Activated T-helper 2 cell treated with anti-CD3 and anti-CD28 coated beads, Interferon-gamma antibody, Interleukin-2, Interleukin-4, amounts not matched to agents 10 μg/mL and 5 μg/mL and 100 μg/mL, durations not matched to agents 14 hours and 24 hours and 36 hours (primary cell): ENCODE measurements around the gene PCBP3. TPM values are rescaled to one million over a fixed set of nuclear protein-coding genes. Genes with fewer than 3 reads are reported as not detected.

Source experiments
- DNase-seq: peaks from one replicate; pipeline ENCODE4 v3.0.0; 2021; ENCODE audit warnings: low spot score
- H3K27ac Mint-ChIP-seq: one replicate; pipeline ENCODE4 v1.8.0; 2021; ENCODE audit warnings: mixed read lengths
- H3K27me3 Mint-ChIP-seq: one replicate; pipeline ENCODE4 v1.8.0; 2021; ENCODE audit warnings: low read depth, mixed read lengths
- H3K36me3 Mint-ChIP-seq: one replicate; pipeline ENCODE4 v1.8.0; 2021; ENCODE audit warnings: low read depth, mixed read lengths
- H3K4me1 Mint-ChIP-seq: one replicate; pipeline ENCODE4 v1.8.0; 2021; ENCODE audit warnings: low read depth, mixed read lengths
- H3K4me3 Mint-ChIP-seq: one replicate; pipeline ENCODE4 v1.8.0; 2021; ENCODE audit warnings: low read depth, mild to moderate bottlenecking, moderate library complexity, mixed read lengths
- H3K9me3 Mint-ChIP-seq: one replicate; pipeline ENCODE4 v1.8.0; 2021; ENCODE audit warnings: mixed read lengths
- intact Hi-C: fragments of 100-400 bp; cut with micrococcal nuclease; formaldehyde crosslinking; loops from one replicate; pipeline ENCODE4 v1.15.1; 2023
- total RNA-seq: library from RNA; stranded (reverse); gene quantifications from 2 replicates; pipeline ENCODE4 v1.2.3, GENCODE V29; 2022

The PCBP3 gene
- total RNA-seq, 1 donor from 2014 or later: 6.9 TPM

DNA sequence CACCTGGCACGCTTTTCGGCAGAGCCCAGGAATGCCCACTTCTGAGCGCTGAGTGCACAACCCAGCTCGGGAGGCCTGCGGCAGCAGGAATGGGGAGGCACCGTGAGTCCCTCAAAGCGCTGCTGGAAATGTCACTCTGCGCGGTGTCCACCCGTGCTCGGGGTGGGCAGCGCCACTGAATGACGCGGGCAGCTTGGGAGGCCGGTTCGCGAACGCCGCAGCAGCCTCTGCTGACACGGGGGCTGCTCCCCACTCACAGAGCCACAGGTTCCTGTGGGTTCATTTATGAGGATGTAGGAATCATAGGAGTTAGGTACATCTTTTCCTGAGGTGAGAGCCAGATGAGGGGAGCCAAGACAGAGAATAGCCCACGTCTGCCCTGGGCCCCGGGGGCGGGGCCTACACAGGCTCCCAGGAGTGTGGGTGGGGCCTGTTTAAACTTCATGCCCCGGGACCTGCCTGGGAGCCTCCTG, 191.3 kb downstream of the PCBP3 start:
- Mint-ChIP-seq H3K4me3 (no peak overlapping the region), H3K4me1 (no peaks in the 10 kb centered on the region), H3K36me3 (no peaks in the 10 kb centered on the region), H3K9me3 (peaks cover 9% of the 10 kb centered on the region), H3K27ac (no peak overlapping the region), H3K27me3 (no peaks in the 10 kb centered on the region)
- intact Hi-C loops: no loop called here
- no peak for DNase-seq

DNA sequence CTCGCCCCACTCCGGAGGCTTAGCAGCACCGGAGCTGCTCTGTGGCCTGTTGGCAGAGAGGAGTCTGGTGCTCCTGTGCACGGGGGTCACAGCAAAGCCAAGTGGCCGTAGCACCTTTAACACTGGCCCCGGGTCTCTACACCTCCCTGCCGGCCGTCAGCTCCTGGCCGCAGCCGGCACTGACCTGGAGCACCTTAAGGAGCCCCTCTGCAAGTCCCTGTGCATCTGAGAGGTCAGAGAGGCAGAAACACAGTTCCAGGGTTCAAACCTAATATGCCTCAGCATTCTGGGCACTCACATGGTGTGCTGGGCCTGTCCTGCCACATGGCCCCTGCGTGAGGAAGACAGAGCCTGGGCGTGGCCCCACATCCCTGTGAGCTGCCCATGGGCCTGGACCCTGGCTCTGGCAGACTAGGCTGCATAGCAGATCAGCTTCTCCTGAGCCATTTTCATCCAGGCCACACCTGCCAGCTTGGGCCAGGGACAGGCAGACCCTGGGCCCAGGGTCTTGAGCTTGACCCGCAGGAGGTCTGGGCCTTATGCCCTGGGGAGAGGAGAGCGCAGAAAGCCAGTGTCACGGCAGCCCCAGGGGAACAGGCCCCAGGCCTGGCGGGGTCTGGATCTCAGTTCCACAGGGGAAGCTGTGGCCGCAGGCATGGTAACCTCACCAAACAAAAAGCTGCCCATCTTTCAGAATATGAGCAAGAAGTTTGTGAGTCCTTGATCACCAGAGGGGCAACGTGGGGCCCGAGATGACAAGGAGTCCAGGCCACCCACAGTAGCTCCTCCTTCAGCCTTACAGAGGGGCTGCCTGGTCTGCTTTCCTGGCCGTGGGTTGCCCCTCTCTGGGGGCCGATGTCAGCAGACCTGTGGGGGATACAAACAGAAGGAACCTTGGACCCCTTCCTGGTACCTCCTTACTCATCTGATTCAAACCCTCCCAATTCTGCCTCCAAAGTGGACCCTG, 192.1 kb downstream of the PCBP3 start:
- Mint-ChIP-seq H3K27me3 (no peaks in the 10 kb centered on the region), H3K4me3 (no peak overlapping the region), H3K27ac (no peak overlapping the region), H3K9me3 (peaks cover 9% of the 10 kb centered on the region), H3K4me1 (no peaks in the 10 kb centered on the region), H3K36me3 (no peaks in the 10 kb centered on the region)
- intact Hi-C loops: no loop called here
- DNase-seq: no peak

- H3K27ac Mint-ChIP-seq: no peak overlapping the region
- peaks cover 12% of the 10 kb centered on the region for H3K9me3 Mint-ChIP-seq
- no peaks in the 10 kb centered on the region for H3K27me3 Mint-ChIP-seq
- no peaks in the 10 kb centered on the region for H3K36me3 Mint-ChIP-seq
- H3K4me1 Mint-ChIP-seq: no peaks in the 10 kb centered on the region
- DNase-seq: no peak
- no peak overlapping the region for H3K4me3 Mint-ChIP-seq
- intact Hi-C loops: no loop called here
Measured at GRCh38 chr21:45836268-45836655, 192.7 kb downstream of the PCBP3 start.

DNA sequence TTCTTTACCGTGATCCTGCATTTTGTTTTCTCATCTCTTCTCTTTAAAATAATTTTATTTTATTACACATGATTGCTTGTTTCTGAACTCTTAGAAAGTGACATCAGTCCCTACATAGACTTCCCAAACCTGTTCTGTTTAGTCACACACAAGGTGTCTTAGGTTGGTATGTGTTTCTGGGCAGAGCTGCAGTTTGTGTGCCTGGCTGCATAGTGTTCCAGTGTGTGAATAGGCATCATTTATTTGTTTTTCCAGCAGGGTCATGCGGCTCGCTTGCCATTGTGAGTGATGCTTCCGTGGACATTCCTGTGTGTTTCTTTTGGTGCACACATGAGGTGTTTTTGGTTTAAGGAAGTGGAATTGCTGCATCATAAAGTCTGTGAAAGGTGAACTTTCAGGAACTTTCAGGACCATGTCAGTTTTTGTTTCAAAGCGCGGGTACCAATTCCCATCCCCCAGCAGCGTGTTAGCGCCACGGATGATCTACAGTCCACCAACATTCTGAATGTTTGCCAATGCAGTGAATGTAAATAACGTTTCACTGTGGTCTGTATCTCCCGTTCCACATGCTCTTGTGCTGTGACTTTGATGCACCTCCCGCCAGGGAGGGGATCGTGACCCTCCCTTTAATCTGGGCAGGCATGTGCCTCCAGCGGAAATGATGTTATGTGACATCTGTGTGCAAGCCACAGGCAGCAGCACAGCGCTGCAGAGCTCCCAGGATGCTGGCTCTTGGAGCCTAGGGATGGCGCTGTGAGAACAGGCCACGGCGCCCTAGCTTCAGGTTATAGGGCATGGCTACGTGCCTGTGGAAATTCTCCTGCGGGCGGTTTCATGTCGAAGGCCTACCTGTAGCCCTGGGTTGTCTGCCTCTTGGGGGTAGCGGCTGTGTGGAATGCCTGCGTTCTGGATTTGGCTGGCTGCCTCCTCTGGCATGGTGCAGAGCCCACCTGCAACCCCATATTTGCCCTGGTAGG, 193.5 kb downstream of the PCBP3 start:
- intact Hi-C loops: no loop called here
- Mint-ChIP-seq H3K4me3 (no peak overlapping the region), H3K9me3 (peaks cover 20% of the 10 kb centered on the region), H3K27ac (no peak overlapping the region), H3K36me3 (no peaks in the 10 kb centered on the region), H3K4me1 (no peaks in the 10 kb centered on the region), H3K27me3 (no peaks in the 10 kb centered on the region)
- no peak for DNase-seq

- Mint-ChIP-seq H3K36me3 (no peaks in the 10 kb centered on the region), H3K27me3 (no peaks in the 10 kb centered on the region), H3K4me3 (no peak overlapping the region), H3K27ac (no peak overlapping the region), H3K9me3 (peaks cover 16% of the 10 kb centered on the region), H3K4me1 (no peaks in the 10 kb centered on the region)
- intact Hi-C loops: no loop called here
- no peak for DNase-seq
Measured at GRCh38 chr21:45837936-45838335, 194.4 kb downstream of the PCBP3 start.

GRCh38 chr21:45838634-45839033, 195.1 kb downstream of the PCBP3 start:
- intact Hi-C loops: no loop called here

DNA sequence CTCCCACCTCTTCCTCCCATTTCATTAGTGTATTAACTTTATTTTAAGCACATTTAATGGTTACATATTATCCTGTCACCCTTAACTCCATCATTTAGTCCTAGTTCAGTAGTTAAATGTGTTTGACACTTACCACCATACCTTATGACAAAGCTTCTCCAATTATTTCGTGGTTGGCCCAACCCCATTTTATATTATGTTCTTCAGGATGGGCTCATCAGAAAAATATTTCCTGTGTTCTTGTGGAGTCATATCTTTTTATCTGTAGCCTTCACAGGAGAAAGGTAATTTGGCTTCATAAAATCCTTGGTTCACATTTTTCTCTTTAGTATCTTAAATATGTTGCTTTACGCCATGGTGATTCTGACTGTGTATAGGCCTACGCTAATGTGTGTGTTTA, 195.7 kb downstream of the PCBP3 start:
- Mint-ChIP-seq H3K27ac (no peak overlapping the region), H3K36me3 (no peaks in the 10 kb centered on the region), H3K4me3 (no peak overlapping the region), H3K27me3 (no peaks in the 10 kb centered on the region), H3K9me3 (peaks cover 16% of the 10 kb centered on the region), H3K4me1 (no peaks in the 10 kb centered on the region)
- DNase-seq: no peak
- intact Hi-C loops: no loop called here

More at GRCh38 chr21:45838634-45839033, 195.1 kb downstream of the PCBP3 start:
- no peaks in the 10 kb centered on the region for H3K27me3 Mint-ChIP-seq
- peaks cover 16% of the 10 kb centered on the region for H3K9me3 Mint-ChIP-seq
- no peak for DNase-seq
- H3K4me3 Mint-ChIP-seq: no peak overlapping the region
- no peak overlapping the region for H3K27ac Mint-ChIP-seq
- no peaks in the 10 kb centered on the region for H3K4me1 Mint-ChIP-seq
- H3K36me3 Mint-ChIP-seq: no peaks in the 10 kb centered on the region

DNA sequence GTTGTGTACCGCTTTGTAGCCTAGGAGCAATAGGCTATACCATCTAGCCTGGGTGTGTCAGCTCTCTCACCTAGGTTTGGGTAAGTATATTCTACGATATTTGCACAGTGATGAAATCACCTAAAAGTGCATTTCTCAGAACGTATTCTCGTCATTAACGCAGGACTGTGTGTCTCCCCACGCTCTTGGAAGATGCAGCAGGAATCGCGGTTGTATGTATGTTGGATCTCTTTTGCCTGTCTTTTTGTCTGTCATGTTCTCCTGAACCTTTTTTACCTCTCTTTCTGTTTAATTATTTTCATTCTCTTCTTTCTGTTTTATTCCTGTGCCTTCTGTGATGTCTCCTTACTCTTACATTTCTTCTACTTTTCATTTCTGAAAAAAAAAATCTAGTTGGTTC, 197.5 kb downstream of the PCBP3 start:
- H3K4me1 Mint-ChIP-seq: no peaks in the 10 kb centered on the region
- H3K27me3 Mint-ChIP-seq: no peaks in the 10 kb centered on the region
- H3K36me3 Mint-ChIP-seq: no peaks in the 10 kb centered on the region
- H3K27ac Mint-ChIP-seq: no peak overlapping the region
- intact Hi-C loops: no loop called here
- peaks cover 16% of the 10 kb centered on the region for H3K9me3 Mint-ChIP-seq
- no peak overlapping the region for H3K4me3 Mint-ChIP-seq
- no peak for DNase-seq

GRCh38 chr21:45843426-45843825, 199.9 kb downstream of the PCBP3 start:
- no peak for DNase-seq
- H3K27ac Mint-ChIP-seq: no peak overlapping the region
- no peaks in the 10 kb centered on the region for H3K36me3 Mint-ChIP-seq
- H3K27me3 Mint-ChIP-seq: peaks cover 2% of the 10 kb centered on the region
- H3K4me3 Mint-ChIP-seq: no peak overlapping the region
- H3K9me3 Mint-ChIP-seq: peaks cover 16% of the 10 kb centered on the region
- no peaks in the 10 kb centered on the region for H3K4me1 Mint-ChIP-seq
- intact Hi-C loops: no loop called here

GRCh38 chr21:45844181-45844580, 200.7 kb downstream of the PCBP3 start:
- H3K36me3 Mint-ChIP-seq: no peaks in the 10 kb centered on the region
- H3K9me3 Mint-ChIP-seq: peaks cover 16% of the 10 kb centered on the region
- DNase-seq: no peak
- no peaks in the 10 kb centered on the region for H3K4me1 Mint-ChIP-seq
- intact Hi-C loops: no loop called here
- peaks cover 2% of the 10 kb centered on the region for H3K27me3 Mint-ChIP-seq
- no peak overlapping the region for H3K27ac Mint-ChIP-seq
- no peak overlapping the region for H3K4me3 Mint-ChIP-seq

DNA sequence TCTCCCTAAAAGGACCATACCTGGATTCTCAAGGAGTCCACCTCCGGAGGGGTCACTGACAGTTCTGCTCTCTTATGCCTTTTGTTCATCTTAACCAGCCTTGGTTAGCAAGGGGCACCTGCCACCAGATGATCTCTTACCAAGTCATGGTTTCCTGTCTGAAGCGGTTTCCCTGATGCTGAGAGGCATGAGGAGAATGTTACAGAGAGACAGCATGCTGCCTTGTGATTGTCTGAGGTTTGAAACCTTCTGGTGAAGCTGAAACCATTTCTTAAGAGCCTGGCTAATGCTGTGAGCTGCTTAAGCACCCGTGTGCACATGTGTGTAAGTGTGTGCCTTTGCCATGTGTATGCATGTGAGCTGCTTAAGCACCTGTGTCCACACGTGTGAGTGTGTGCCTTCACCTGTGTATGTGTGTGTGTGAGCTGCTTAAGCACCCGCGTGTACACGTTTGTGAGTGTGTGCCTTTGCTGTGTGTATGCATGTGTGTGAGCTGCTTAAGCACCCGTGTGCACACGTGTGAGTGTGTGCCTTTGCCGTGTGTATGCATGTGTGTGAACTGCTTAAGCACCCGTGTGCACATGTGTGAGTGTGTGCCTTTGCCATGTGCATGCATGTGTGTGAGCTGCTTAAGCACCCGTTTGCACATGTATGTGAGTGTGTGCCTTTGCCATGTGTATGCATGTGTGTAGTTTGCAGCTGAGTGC, 201.7 kb downstream of the PCBP3 start:
- intact Hi-C loops: no loop called here
- peaks cover 16% of the 10 kb centered on the region for H3K9me3 Mint-ChIP-seq
- H3K4me3 Mint-ChIP-seq: no peak overlapping the region
- no peak overlapping the region for H3K27ac Mint-ChIP-seq
- no peak for DNase-seq
- no peaks in the 10 kb centered on the region for H3K36me3 Mint-ChIP-seq
- peaks cover 2% of the 10 kb centered on the region for H3K27me3 Mint-ChIP-seq
- H3K4me1 Mint-ChIP-seq: no peaks in the 10 kb centered on the region

DNA sequence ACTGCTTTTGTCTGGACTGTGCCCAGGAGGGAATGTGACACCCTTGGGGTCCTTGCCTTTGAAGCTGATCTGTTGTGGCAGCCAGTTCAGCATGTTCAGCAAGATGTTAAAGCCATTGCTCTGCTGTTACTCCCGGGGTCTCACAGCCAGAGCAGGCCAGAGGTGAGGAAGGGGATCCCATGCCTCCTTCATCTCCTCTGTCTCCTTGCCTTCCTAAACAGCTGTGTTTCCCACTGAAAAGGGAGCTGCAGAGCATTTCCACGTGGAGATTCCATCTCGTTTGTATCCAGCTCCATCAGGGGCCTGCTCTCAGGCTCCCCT, 202.2 kb downstream of the PCBP3 start:
- H3K4me3 Mint-ChIP-seq: no peak overlapping the region
- H3K27me3 Mint-ChIP-seq: peaks cover 2% of the 10 kb centered on the region
- no peaks in the 10 kb centered on the region for H3K4me1 Mint-ChIP-seq
- peaks cover 16% of the 10 kb centered on the region for H3K9me3 Mint-ChIP-seq
- no peak for DNase-seq
- no peak overlapping the region for H3K27ac Mint-ChIP-seq
- H3K36me3 Mint-ChIP-seq: no peaks in the 10 kb centered on the region
- intact Hi-C loops: no loop called here
